HEK293 (cell line): ENCODE results near the gene WDR91.

Experiments used
- CTCF ChIA-PET: fragments of 350-600 bp; formaldehyde crosslinking; extraction: SDS; loops from one replicate; lab custom pipeline; 2021; ENCODE audit warnings: antibody characterized with exemption; lab: Yijun Ruan, JAX
- POLR2A ChIA-PET: fragments of 300-600 bp; formaldehyde crosslinking; extraction: SDS; loops from one replicate; lab custom pipeline; 2020; ENCODE audit warnings: antibody characterized with exemption, inconsistent platforms; lab: Yijun Ruan, JAX
- H3K27ac ChIP-seq: fragments of 200-500 bp; sonication (Bioruptor generic); 2 replicates; pipeline ENCODE4 v1.5.1; 2014; ENCODE audit warnings: low read depth, low read length, control low read depth, inconsistent platforms; ENCODE audit errors: extremely low read depth
- H3K36me3 ChIP-seq, 2 experiments: fragments of 200-500 bp in 1 of 2; sonication (Bioruptor generic) in 1 of 2; 1 replicate in 1 of 2; 2 replicates in 1 of 2; pipeline ENCODE4 v1.5.1; 2014 to 2017; ENCODE audit warnings: inconsistent platforms in 2 of 2, low read length in 2 of 2; ENCODE audit not compliant: control insufficient read depth in 2 of 2, insufficient read depth in 1 of 2
- H3K4me1 ChIP-seq: fragments of 200-500 bp; sonication (Bioruptor generic); 2 replicates; pipeline ENCODE4 v1.5.1; 2014; ENCODE audit warnings: mild to moderate bottlenecking, low read length, inconsistent platforms; ENCODE audit not compliant: control insufficient read depth, insufficient read depth
- H3K4me3 ChIP-seq: 2 replicates; pipeline ENCODE4 v1.5.1; 2011; ENCODE audit warnings: low read depth, mild to moderate bottlenecking, control low read depth, low read length, moderate library complexity
- H3K9me3 ChIP-seq: fragments of 200-500 bp; sonication (Bioruptor generic); 2 replicates; pipeline ENCODE4 v1.5.1; 2014; ENCODE audit warnings: low read depth, low read length, inconsistent platforms; ENCODE audit not compliant: control insufficient read depth, insufficient read depth
- GLIS1 ChIP-seq: fragments of 450-650 bp; formaldehyde crosslinking; IDR thresholded peaks from 2 replicates; pipeline ENCODE4 v1.5.1; 2016; ENCODE audit warnings: missing biosample characterization, missing genetic modification characterization
- SALL2 ChIP-seq: fragments of 450-650 bp; formaldehyde crosslinking; IDR thresholded peaks from 2 replicates; pipeline ENCODE4 v1.5.0; 2017; ENCODE audit warnings: missing biosample characterization, mild to moderate bottlenecking, missing genetic modification characterization, borderline replicate concordance
- ZNF24 ChIP-seq: fragments of 450-650 bp; formaldehyde crosslinking; IDR thresholded peaks from 2 replicates; pipeline ENCODE4 v1.5.1; 2016; ENCODE audit warnings: missing biosample characterization, missing genetic modification characterization
- ZNF366 ChIP-seq: fragments of 450-650 bp; formaldehyde crosslinking; conservative IDR thresholded peaks from 2 replicates; pipeline ENCODE4 v1.5.1; 2016; ENCODE audit warnings: missing biosample characterization, missing genetic modification characterization
- ZNF48 ChIP-seq: fragments of 450-650 bp; formaldehyde crosslinking; IDR thresholded peaks from 2 replicates; pipeline ENCODE4 v1.5.1; 2016; ENCODE audit warnings: missing biosample characterization, missing genetic modification characterization
- ZNF626 ChIP-seq: fragments of 450-650 bp; sonication (Bioruptor Pico); formaldehyde crosslinking; IDR thresholded peaks from 2 replicates; pipeline ENCODE4 v1.5.1; 2018; ENCODE audit warnings: missing biosample characterization, missing genetic modification characterization, inconsistent platforms
- ZNF768 ChIP-seq: fragments of 450-650 bp; formaldehyde crosslinking; IDR thresholded peaks from 2 replicates; pipeline ENCODE4 v1.5.1; 2018; ENCODE audit warnings: missing biosample characterization, mild to moderate bottlenecking, missing genetic modification characterization
- TF ChIP-seq, protein P1 (sequence below): fragments of 450-650 bp; formaldehyde crosslinking; IDR thresholded peaks from 2 replicates; pipeline ENCODE4 v1.5.1; 2016; ENCODE audit warnings: missing biosample characterization, missing genetic modification characterization
- TF ChIP-seq, protein P2 (sequence below): fragments of 450-650 bp; formaldehyde crosslinking; IDR thresholded peaks from 2 replicates; pipeline ENCODE4 v1.5.1; 2017; ENCODE audit warnings: missing biosample characterization, missing genetic modification characterization
- TF ChIP-seq, protein P3 (sequence below): fragments of 450-650 bp; formaldehyde crosslinking; IDR thresholded peaks from 2 replicates; pipeline ENCODE4 v1.5.1; 2017; ENCODE audit warnings: missing biosample characterization, mild to moderate bottlenecking, missing genetic modification characterization, moderate library complexity
- TF ChIP-seq, protein P4 (sequence below): fragments of 450-650 bp; formaldehyde crosslinking; IDR thresholded peaks from 2 replicates; pipeline ENCODE4 v1.5.1; 2016; ENCODE audit warnings: missing biosample characterization, missing genetic modification characterization, low read depth

The WDR91 gene

DNA sequence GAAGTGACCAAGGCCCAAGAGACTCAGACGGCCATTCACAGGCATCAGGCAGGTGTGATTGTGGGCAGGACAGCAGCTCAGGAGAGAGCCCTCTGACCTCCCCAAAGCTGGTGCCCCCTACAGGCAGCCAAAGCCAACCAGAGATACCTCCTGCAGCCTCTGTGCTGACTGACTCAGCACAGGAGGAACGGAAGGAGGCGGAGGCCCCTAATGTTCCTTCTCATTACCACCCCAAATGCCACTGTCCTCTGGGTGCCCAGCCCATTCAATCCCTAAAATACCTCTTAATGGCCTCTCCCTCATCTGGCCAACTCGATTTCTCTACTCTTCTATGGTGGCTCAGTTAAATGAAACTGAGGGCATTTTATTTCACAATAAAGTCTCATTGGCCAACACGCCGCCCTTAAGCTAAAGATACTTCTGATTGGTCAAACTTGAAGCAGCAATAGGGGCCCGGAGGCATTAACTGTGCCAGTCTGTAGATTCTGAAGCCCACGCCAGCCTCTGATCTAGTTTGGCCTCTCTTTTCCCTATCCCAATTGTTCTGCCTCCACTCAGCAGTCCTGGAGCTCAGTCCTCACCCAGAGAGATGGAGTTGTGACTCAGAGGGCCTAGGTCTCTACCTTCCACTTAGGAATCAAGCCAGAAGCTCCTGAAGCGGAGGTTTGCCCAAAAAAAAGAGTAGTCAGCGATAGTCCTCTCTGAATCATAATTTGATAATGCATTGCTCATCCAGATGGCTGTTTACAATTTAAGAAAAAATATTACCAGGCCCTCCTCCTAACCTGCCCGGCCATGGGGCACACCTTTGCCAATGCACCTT, 42.0 kb downstream of the WDR91 start:
- no peak overlapping the region; the same call in 1 of the 2 replicates for H3K27ac ChIP-seq
- TF ChIP-seq GLIS1 = peak; percentile 46; the same call in 1 of the 2 replicates
- TF ChIP-seq, protein P1, sequence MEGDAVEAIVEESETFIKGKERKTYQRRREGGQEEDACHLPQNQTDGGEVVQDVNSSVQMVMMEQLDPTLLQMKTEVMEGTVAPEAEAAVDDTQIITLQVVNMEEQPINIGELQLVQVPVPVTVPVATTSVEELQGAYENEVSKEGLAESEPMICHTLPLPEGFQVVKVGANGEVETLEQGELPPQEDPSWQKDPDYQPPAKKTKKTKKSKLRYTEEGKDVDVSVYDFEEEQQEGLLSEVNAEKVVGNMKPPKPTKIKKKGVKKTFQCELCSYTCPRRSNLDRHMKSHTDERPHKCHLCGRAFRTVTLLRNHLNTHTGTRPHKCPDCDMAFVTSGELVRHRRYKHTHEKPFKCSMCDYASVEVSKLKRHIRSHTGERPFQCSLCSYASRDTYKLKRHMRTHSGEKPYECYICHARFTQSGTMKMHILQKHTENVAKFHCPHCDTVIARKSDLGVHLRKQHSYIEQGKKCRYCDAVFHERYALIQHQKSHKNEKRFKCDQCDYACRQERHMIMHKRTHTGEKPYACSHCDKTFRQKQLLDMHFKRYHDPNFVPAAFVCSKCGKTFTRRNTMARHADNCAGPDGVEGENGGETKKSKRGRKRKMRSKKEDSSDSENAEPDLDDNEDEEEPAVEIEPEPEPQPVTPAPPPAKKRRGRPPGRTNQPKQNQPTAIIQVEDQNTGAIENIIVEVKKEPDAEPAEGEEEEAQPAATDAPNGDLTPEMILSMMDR = 0 out of 2 replicates have a peak, but pooled peaks have one; percentile 33
- no peak for TF ChIP-seq ZNF366 (tag by site-specific recombination)
- no peak for TF ChIP-seq ZNF626 (tag by site-specific recombination)
- TF ChIP-seq, protein P2, sequence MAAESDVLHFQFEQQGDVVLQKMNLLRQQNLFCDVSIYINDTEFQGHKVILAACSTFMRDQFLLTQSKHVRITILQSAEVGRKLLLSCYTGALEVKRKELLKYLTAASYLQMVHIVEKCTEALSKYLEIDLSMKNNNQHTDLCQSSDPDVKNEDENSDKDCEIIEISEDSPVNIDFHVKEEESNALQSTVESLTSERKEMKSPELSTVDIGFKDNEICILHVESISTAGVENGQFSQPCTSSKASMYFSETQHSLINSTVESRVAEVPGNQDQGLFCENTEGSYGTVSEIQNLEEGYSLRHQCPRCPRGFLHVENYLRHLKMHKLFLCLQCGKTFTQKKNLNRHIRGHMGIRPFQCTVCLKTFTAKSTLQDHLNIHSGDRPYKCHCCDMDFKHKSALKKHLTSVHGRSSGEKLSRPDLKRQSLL (tag by site-specific recombination) = no peak
- TF ChIP-seq, protein P3, sequence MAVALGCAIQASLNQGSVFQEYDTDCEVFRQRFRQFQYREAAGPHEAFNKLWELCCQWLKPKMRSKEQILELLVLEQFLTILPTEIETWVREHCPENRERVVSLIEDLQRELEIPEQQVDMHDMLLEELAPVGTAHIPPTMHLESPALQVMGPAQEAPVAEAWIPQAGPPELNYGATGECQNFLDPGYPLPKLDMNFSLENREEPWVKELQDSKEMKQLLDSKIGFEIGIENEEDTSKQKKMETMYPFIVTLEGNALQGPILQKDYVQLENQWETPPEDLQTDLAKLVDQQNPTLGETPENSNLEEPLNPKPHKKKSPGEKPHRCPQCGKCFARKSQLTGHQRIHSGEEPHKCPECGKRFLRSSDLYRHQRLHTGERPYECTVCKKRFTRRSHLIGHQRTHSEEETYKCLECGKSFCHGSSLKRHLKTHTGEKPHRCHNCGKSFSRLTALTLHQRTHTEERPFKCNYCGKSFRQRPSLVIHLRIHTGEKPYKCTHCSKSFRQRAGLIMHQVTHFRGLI = peak; percentile 16; the same call in 1 of the 2 replicates
- H3K4me3 ChIP-seq = peak overlapping the region; percentile 83
- H3K36me3 ChIP-seq = peaks cover 0 to 48% of the 10 kb centered on the region in 2 experiments; a peak in 1 of 3 replicates
- H3K4me1 ChIP-seq = no peaks in the 10 kb centered on the region
- POLR2A ChIA-PET = interaction anchor here (0.7 to 2.0 kb wide), 3 partner anchors 8 to 509 kb away, joined by 3 to 8 read pairs (median 4); no protein-coding TSS in a partner anchor
- CTCF ChIA-PET = interaction anchor here (0.6 to 2.5 kb wide), 7 partner anchors 8 to 489 kb away, joined by 3 to 11 read pairs (median 4); partner anchors contain the start of gene AGBL3
- no peaks in the 10 kb centered on the region for H3K9me3 ChIP-seq

DNA sequence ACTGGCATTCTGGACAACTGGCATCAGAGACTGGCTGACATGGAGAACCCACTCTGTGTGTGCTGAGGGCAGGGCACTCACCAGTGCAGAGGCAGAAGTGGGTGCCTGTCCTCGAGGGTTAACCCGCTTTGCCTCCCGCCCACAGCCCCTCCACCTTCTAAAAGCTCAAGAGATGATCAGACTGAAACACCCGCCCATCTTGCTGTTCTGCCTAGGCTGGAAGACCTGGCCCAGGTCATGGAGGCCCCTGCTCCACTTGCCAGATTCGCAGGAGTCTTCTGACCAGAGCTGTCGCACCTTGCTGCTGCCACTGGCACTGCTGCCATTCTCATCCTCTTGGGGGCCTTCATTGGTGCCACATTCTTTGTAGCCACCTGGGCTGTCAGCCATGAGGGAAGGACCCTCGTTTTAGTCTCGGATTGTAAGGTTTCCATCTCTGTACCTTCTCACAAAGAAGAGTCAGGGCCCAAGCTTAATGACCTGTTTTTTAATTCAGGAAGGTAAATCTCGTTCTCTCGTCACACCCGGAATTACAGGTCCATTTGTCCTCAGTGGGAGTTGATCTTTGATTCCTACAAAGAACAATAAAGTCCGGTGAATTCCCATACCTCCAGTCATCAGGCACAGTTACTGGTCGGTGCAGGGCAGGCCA, 42.7 kb downstream of the WDR91 start:
- Histone ChIP-seq H3K4me3 (no peak overlapping the region), H3K27ac (no peak overlapping the region), H3K36me3 (peaks cover 0 to 52% of the 10 kb centered on the region in 2 experiments; a peak in 1 of 3 replicates), H3K4me1 (no peaks in the 10 kb centered on the region), H3K9me3 (no peaks in the 10 kb centered on the region)
- ChIA-PET POLR2A (interaction anchor here (0.7 kb wide), 1 partner anchor 508 kb away, joined by 4 read pairs; no protein-coding TSS in a partner anchor), CTCF (interaction anchor here (0.7 to 2.5 kb wide), 3 partner anchors 17 to 479 kb away, joined by 3 to 11 read pairs (median 10); partner anchors contain the start of gene AGBL3)
- TF ChIP-seq, protein P2 (tag by site-specific recombination) = no peak

DNA sequence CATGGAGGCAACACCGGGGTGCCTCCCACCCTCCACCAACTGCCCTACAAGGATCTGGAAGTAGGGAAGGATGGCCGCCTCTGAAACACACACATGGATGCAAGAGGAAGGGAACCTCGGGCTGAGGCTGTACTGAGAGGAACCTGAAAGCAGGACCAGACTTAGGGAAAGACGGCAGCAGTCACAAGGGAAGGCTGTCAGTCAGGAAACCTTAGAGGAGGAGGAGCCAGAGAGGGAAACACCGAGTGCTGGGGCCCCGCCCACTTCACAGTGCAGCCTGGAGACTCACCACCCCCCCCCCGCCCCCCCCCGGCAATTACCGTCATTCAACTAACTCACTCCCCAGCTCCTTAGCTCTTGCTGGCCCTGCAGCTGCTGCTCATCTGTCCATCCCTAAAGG, 43.3 kb downstream of the WDR91 start:
- Histone ChIP-seq H3K4me3 (no peak overlapping the region), H3K4me1 (no peaks in the 10 kb centered on the region), H3K36me3 (peaks cover 0 to 52% of the 10 kb centered on the region in 2 experiments; a peak in 1 of 3 replicates), H3K27ac (no peak overlapping the region), H3K9me3 (no peaks in the 10 kb centered on the region)
- ChIA-PET POLR2A (no interaction called here), CTCF (no interaction called here)
- TF ChIP-seq, protein P4, sequence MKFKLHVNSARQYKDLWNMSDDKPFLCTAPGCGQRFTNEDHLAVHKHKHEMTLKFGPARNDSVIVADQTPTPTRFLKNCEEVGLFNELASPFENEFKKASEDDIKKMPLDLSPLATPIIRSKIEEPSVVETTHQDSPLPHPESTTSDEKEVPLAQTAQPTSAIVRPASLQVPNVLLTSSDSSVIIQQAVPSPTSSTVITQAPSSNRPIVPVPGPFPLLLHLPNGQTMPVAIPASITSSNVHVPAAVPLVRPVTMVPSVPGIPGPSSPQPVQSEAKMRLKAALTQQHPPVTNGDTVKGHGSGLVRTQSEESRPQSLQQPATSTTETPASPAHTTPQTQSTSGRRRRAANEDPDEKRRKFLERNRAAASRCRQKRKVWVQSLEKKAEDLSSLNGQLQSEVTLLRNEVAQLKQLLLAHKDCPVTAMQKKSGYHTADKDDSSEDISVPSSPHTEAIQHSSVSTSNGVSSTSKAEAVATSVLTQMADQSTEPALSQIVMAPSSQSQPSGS (tag by site-specific recombination) = no peak
- no peak for TF ChIP-seq SALL2 (tag by site-specific recombination)
- TF ChIP-seq ZNF48 (tag by site-specific recombination) = no peak
- TF ChIP-seq, protein P1 = no peak
- TF ChIP-seq ZNF768 = no peak
- TF ChIP-seq ZNF24 = no peak
